Activated naive CD4-positive, alpha-beta T cell treated with anti-CD3 and anti-CD28 coated beads, Interleukin-2, amount 50 U/mL, for 16 hours (primary cell): ENCODE results near the gene CCDC78.
A peak's percentile ranks its signal among the peaks of the same experiment; 100 is the strongest.

Experiments used
- DNase-seq: peaks from one replicate; pipeline ENCODE4 v3.0.0-alpha.2; 2020

The CCDC78 gene

DNA sequence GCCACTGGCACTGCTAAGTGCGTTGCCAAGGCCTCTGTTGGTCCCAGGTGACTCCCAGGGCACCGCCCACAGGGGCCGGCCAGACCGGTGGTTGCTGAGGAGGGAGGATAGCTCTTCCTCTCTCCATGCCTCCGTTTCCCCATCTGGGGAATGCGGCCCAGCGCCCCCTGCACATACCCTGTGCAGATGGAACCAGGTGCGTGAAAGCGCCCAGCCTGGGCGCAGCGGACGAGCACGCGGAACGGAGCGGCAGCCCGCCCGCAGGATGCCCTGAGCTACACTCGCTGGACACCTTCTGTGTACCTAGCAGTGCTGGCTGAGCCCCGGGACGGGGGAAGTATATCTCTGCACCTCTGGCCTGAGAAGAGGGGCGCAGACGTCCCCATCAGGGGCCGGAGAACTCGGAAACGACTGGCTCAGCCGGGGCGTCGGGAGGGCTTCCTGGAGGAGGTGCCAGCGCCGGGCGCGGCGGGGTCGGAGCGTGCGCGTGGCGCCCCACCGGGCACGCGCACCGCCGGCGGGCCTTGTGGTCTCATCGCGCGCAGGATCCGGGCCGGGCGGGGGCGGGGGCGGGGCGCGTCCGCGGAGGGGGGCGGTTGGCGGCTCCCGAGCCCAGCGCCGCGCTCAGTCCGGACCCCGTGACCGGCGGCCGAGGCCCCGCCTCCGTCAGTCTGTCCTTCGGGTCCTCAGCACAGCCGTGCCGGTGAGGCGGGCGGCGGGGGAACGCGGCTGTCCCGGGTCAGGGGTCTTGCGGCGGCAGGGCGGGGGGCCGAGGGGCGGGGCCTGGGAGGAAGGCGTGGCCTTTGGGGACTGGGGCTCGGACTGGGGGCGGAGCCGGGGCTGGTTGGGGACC lies at the start of gene CCDC78, which contains the start of gene HAGHL:
Gene CCDC78, minus strand, starts transcription at position 6 of the 853 bp plus-strand sequence. CDS start 76 bp downstream, outside the sequence.
Gene HAGHL, plus strand, starts transcription at position 669 of the 853 bp plus-strand sequence. CDS start 404 bp downstream, outside the sequence.
- peak; percentile 60 for DNase-seq

DNA sequence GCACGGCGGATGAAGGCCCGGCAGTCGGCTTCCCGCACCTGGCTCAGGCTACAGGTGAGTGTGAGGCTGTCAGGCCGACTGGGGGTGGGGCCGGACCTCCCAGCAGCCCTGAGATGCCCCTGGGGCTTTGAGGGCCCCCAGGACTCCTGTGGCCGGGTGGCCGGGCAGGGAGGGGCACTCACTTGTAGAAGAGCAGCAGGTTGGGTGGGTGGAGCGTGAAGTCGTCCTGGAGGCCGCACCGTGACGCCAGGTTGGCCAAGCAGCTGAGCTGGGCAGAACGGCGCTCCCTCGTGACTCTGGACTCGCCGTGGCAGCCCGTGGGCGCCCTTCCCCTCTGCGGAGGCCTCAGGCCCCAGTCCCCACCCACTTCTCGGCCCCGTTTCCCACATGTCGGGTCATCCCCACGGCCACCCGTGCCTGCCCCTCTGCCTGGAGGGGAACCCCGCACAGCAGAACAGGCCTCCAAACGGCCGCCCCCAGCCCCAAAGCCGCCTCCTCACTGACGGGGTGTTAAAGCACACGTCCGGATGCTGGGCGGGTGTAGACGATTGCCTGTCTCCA lies 49.1 kb upstream of the CCDC78 start:
- DNase-seq, result no peak

DNA sequence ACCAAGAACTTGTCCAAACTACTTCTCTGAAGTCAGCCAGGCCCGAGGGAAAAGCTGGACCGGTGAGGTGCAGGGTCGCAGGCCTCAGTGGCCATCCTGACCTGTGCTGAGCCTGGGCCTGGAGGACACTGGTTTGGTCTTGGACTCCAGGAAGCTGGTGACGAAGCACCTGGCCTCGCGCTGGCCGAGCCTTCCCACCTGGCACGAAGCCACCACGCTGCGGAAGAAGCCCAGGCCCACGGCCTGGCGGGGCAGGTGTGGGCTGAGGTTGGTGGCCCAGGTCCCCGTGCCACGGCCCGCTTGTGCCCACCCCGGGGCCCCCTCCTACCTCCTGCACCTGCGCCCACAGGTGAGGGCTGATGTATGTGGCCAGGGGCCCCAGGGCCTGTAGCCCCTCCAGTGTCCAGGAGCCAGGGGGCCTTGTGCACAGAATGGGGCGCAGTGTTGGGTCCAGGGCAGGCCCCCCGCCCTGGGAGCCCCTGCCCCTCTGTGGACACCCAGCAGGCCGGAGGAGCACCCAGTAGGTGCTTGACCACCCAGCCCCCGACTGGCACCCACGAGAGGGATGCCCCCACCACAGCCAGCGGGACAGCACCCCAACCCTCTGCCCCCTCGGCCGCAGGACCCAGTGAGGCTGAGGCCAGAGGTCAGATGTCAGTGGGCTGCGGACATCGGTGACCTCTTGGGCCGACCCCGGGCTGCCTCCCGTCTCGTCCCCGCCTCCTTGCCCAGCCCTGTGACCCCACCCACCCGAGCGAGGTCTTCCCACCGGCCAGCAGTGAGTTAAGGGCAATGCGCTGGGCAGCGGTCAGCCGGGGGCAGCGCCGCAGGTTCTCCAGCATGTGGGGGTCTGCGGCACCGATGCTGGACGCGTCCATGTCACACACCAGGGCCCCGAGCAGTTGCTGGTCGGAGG lies 48.1 kb upstream of the CCDC78 start:
- no peak for DNase-seq

DNA sequence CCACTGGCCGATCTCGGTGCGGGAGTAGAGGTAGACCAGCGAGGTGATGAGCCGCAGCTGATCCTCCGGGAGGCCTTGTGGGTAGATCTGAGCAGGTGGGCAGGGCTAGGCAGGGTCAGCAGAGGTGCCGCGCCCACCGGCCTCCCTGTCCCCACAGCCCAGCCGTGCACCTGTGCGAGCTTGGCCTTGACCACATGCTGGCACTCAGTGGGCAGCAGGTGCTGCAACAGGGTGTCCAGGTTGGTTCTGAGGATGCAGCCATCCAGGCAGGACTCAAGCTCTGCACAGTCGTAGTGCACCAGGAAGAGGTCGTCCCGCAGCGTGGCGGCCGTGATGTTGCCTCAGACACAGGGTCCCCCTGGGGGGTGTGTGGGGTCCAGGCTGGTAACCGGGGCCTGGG lies 46.7 kb upstream of the CCDC78 start:
- DNase-seq, result no peak

DNA sequence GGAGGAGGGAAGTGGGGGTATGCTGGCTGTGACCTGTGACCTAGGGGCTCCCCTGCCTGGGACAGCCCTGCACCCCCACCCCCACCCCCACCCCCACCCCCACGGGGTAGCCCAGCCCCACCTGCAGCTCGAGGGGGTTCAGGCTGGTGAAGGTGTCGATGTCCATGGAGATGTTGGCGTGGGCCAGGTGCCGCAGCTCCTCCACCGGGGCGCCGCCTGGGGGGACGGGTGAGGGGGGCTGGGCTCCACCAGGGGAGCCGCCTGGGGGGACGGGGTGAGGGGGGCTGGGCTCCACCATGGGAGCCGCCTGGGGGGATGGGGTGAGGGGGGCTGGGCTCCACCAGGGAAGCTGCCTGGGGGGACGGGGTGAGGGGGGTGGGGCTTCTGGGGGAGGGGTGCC lies 44.2 kb upstream of the CCDC78 start:
- DNase-seq, result no peak

DNA sequence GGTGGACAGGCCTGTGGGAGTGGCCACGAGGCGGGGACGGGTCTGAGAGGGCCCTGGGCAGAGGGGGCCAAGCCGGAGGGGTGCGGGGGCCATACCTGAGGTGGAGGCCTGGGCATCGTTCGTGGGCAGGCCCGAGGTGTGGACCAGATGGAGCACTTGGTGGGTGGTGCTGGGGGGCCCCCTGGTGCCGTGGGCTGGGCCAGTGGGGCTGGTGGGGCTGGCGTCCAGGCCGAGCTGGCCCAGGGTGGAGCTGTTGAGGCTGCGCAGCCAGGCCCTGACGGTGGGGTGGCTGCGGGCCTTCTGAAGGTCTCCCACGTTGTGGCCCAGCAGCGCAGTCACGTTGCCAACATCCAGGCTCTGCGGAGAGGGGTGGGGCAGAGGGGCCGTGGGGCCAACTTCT lies 43.7 kb upstream of the CCDC78 start:
- DNase-seq, result no peak

DNA sequence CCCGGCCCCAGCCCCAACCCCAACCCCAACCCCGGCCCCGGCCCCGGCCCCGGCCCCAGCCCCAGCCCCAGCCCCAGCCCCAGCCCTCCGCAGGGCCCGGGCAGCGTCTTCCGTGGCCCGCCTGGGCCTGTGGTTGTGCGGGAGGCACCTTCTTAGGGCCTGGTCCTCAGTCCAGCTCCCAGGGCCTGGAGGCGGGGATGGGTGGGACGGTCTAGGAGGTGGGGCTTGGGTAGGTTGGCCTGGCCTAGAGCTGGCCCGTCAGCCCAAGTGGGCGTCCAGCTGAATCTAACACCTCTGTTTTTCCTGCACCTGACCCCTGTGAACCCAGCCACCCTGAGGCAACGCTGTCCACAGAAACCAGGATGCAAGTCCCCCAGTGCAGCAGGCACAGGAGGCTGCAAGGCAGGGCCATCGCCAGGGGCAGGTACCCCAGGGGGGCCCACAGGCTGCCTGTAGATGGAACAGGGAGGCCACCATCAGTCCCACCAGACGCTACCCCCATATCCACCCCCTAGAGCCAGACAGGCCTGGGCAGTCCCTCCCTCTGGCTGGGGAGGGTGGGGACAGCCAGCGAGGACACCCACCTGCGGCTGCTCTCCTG lies 43.0 kb upstream of the CCDC78 start:
- no peak for DNase-seq

DNA sequence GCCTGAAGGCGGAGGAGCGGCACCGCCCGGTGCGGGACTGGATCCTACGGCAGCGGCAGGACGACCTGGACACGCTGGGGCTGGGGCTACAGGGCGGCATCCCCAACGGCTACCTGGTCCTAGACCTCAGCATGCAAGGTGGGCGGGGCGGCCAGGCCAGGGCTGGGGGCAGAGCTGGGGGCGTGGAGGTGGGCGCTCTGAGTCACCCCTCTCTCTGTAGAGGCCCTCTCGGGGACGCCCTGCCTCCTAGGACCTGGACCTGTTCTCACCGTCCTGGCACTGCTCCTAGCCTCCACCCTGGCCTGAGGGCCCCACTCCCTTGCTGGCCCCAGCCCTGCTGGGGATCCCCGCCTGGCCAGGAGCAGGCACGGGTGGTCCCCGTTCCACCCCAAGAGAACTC lies 42.2 kb upstream of the CCDC78 start:
- no peak for DNase-seq

DNA sequence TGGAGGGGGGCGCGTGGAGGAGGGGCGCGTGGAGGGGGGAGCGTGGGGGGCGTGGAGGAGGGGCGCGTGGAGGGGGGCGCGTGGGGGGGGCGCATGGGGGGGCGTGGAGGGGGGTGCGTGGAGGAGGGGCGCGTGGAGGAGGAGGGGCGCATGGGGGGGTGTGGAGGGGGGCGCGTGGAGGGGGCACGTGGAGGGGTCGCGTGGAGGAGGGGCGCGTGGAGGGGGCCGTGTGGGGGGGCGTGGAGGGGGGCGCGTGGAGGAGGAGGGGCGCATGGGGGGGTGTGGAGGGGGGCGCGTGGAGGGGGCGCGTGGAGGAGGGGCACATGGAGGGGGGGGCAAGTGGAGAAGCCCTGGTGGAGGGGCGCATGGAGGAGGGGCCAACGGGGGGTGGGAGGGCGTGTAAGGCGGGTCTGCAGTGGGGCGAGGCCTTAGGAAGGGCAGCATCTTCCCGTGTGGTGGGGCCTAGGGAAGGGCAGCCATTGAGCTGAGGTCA lies 41.5 kb upstream of the CCDC78 start:
- no peak for DNase-seq

DNA sequence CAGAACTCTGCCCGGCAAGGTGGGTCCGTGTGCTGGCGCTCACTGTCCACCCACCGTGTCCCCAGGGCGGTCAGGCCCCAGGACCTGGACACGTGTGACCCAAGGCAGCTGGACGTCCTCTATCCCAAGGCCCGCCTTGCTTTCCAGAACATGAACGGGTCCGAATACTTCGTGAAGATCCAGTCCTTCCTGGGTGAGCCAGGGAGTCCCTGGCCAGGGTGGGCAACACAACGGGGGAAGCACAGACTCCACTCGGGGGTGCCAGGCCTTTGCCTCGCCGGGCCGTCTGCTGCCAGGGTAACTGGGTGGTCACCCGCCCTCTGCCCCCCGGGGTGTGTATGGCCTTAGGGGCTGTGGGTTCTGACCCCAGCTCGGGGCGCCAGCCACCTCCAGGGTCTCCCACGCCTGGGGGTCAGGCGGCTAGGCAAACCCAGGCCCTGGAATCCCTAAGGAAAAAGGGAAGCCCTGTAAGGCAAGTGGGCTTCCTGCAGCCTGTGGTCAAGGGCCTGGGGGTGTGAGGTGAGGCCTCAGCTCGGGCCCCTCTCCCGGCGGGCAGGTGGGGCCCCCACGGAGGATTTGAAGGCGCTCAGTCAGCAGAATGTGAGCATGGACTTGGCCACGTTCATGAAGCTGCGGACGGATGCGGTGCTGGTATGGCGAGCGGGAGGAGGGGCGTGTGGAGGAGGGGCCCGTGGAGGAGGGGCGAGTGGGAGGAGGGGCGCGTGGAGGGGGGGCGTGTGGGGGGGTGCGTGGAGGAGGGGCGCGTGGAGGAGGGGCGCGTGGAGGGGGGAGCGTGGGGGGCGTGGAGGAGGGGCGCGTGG lies 40.8 kb upstream of the CCDC78 start:
- DNase-seq, result no peak

DNA sequence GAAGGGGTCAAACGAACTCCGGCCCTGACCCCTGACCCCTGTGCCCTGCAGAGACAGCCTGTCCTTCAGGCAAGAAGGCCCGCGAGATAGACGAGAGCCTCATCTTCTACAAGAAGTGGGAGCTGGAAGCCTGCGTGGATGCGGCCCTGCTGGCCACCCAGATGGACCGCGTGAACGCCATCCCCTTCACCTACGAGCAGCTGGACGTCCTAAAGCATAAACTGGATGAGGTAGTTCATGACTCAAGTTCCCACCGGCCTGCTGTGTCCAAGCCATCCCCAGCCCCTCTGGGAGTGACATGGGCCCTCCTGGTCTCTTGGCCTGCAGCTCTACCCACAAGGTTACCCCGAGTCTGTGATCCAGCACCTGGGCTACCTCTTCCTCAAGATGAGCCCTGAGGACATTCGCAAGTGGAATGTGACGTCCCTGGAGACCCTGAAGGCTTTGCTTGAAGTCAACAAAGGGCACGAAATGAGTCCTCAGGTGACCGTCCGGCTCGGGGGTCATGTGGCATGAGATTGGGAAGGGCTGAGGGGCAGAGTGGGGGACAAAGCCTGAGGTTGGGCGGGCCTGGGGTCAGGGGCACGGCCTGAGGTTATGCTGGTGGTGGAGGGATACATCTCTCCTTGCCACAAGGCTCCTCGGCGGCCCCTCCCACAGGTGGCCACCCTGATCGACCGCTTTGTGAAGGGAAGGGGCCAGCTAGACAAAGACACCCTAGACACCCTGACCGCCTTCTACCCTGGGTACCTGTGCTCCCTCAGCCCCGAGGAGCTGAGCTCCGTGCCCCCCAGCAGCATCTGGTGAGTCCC lies 40.0 kb upstream of the CCDC78 start:
- no peak for DNase-seq

DNA sequence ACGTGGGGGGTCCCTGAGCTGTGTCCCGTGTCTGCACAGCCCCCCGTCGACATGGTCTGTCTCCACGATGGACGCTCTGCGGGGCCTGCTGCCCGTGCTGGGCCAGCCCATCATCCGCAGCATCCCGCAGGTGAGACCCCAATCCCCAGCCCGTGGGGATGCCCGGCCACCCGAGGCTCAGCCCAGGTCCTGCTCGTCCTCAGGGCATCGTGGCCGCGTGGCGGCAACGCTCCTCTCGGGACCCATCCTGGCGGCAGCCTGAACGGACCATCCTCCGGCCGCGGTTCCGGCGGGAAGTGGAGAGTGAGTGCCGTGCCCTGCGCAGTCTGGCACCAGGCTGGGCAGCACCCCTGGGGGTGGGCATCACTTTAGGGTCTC lies 39.2 kb upstream of the CCDC78 start:
- no peak for DNase-seq

DNA sequence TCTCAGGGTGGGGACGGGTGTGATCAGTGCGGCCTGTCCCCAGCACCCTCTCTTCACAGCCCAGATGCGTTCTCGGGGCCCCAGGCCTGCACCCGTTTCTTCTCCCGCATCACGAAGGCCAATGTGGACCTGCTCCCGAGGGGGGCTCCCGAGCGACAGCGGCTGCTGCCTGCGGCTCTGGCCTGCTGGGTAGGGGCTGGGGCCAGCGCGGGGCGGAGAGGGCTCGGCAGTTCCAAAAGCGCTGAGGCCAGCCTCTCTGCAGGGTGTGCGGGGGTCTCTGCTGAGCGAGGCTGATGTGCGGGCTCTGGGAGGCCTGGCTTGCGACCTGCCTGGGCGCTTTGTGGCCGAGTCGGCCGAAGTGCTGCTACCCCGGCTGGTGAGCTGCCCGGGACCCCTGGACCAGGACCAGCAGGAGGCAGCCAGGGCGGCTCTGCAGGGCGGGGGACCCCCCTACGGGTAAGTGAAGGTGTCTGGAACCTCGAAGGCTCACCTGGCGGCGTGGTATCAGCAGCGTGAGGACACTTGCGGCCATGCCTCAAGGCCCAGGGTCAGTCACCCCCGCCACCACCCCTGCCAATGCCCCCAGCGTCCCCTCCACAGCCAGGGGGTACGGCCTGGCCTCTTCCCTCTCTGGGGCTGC lies 38.7 kb upstream of the CCDC78 start:
- no peak for DNase-seq

DNA sequence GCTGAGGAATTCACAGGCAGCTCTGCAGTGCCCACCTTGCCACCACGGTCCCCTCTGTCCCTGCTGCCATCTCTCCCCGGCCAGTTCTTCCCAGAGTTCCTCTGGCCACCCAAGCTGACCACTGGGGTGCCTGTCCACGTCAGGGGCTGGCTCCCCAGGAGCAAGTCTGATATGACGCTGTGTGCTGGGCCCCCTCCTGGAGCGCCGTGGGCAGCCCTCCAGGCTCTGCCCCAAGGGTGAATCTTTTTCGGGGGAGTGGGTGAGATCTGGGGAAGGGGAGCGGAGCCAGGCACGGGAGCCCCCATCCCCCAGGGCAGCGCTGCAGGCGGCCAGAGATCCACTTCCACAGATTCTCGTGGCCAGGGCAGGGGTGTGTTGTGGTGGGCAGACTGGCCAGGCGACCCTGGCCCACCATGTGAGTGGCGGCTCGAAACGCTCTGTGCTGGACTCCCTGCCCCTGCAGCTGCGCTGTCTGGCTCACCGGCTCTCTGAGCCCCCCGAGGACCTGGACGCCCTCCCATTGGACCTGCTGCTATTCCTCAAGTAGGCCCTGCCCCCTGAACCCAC lies 38.0 kb upstream of the CCDC78 start:
- no peak for DNase-seq

DNA sequence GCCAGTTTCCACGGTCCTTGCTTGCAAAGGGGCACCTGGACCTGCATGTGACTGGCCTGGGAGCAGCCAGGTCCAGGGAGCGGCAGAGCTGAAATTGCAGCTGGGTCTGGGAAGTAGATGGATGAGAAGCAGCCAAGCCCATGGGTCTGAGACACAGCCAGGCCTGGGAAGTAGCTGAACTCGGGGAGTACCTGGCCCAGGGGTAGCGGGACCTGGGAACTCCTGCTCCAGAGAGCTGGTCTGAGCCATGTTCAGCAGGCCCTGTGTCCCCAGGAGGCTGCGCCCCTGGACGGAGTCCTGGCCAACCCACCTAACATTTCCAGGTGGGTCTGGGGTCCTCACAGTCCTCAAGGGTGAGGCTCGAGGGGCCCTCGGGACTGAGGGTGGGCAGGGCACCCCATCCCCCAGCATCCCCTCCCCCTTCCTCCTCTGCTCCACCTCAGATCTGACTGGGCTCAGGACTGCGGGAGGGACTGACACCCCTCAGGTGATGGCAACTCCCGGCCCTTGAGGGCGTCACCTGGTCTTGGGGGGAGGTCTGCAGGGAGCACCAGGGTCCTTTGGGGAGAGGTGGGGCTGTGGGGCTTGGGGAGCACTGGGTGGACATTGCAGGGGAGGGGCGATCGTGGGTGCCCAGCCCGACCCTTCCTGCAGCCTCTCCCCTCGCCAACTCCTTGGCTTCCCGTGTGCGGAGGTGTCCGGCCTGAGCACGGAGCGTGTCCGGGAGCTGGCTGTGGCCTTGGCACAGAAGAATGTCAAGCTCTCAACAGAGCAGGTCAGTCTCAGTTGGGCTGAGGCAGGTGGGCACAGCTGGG lies 37.3 kb upstream of the CCDC78 start:
- DNase-seq, result no peak

DNA sequence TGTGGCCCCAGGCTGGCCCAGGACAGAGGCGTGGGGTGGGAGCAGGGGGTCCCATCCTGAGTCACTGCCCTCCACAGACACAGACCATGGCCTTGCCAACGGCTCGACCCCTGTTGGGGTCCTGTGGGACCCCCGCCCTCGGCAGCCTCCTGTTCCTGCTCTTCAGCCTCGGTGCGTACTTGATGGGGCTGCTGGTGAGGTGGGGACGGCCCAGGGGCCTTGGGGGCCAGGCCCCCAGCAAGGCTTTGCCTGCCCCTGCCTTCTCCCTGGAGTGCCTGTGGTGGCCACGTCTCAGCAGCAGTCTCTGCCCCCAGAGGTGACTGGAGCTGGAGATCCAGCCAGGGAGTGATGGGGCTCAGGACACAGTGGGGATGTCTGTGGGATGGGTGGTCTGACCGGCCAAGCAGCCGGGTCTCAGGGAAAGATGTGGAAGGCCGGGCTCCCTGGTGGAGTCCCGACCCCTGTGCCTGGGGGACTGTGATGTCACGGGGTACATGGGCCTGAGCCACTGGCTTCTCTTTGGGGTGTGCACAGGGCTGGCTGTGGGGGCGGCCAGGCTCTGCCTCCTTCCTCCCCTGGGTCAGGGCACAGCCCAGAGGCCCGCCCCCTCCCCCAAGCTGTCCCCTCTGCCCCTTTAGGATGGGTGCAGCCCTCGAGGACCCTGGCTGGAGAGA lies 36.5 kb upstream of the CCDC78 start:
- no peak for DNase-seq

DNA sequence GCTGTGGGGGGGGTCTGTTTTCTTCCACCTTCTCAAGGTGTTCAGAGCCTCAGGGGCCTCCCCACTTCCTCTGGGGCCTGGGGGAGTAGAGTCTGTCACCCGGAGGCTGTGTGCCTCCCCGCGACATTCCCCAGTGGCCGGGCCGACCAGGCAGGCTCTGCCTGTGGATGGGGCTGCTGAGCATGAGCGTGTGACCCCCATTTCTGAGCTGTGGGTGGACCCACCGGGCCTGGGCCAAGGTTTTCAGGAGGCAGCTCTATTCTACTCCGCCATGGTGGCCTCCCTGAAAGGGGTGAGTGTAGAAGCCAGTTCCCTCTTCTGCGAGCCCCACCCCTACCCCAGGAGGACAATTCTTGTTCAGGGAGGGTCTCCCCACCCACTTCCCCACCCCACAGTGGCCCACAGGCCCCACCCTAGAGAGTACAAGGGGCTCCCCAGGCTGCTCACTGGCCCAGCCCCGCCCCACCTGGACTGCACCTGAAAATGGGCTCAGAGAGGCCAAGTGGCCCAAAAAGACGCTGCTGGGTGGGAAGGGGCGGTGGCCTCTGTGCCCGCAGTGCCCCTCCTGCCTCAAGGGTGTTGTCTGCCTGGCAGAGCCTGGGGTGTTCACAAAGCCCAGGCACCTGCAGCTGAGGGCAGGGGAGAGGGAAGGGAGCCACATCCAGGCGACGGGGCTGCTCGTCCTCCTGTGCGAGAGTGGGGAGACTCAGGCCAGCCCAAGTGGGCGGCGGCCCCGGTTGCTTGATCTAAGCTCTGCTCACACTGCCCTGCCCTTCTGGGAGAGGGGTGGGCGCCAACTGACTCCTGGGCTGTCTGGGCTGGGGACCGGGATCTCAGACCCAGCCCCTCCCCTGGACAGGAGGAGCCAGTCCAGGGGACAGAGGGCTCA lies 35.6 kb upstream of the CCDC78 start:
- no peak for DNase-seq
